Ovary (tissue), 3 donors: ENCODE results near the gene KCNH6.

Experiments used
- CTCF ChIP-seq, 3 donors: fragments of 450-650 bp in 2 of 3; fragments of 200-600 bp in 1 of 3; IDR thresholded peaks; one replicate each; pipeline versions ENCODE4 v1.5.1 to v1.8.0; 2016 to 2022; ENCODE audit warnings: antibody characterized with exemption in 3 of 3, mild to moderate bottlenecking in 1 of 3
- POLR2A ChIP-seq: fragments of 450-650 bp; IDR thresholded peaks from one replicate; pipeline ENCODE4 v1.6.1; 2017; ENCODE audit warnings: antibody characterized with exemption, mild to moderate bottlenecking, moderate library complexity
- donor health status: DM: no; HTN: no; CAD: no.

- TF ChIP-seq CTCF (IDR thresholded peaks at IDR 0.05) = no peak
- TF ChIP-seq POLR2A = no peak
Measured at GRCh38 chr17:63504261-63504660, 18.9 kb upstream of the KCNH6 start.
